Measurements from ENCODE around the gene RAB4A. TPM values are rescaled to one million over a fixed set of nuclear protein-coding genes. Genes with fewer than 3 reads are reported as not detected.

Gene RAB4A
- total and polyA plus RNA-seq, 2 of the 4 experiments (the other 2 are of a cell fraction) = 25.6 to 26.2 TPM

DNA sequence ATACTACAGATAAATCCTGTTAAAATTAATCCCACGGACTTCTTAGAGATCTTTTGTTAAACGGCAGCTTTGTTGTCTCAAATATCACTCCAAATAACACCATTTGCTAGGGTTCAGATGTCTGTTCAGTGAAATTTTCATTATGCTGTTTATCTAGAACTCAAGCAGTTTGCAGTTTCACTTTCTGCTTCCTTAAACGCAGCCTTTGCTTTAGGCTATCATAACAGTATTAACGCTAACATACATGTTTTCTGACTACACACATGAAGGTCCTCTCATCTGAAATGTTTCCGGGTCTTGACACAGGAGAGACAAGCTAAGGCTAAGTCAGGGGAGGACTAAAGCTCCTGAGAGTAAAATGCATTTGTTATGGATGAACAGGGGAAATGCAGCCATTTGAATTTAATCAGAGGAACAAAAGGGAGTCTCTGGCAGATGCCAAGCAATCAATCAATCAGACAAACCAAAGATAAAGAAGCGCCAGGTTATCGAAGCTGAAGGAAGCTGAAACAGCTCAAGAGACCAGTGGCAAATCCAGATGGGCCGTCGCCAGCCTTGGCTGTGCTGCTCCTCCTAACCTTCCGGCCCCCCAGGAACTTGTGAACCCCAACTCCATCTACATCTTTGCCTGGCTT is 55.1 kb downstream of the RAB4A start:
- POLR2A ChIA-PET (ENCODE audit: unreplicated experiment) = no interaction called here
- in situ Hi-C loops (cut with MboI; ENCODE audit: low sequenced_read_pairs) = no loop called here

More for the DNA sequence above, 55.1 kb downstream of the RAB4A start:
- BruUV-seq (replicated peaks) = no TSS peak
- ATAC-seq (ENCODE audit: low read depth) = peak; percentile 38; the same call in 1 of the 2 replicates
- Histone ChIP-seq H3K27me3 (ENCODE audit: control insufficient read depth, insufficient read depth, low read length) (no peaks in the 10 kb centered on the region), H2BK5ac (ENCODE audit: low read depth, low read length, poor library complexity, severe bottlenecking) (no peak overlapping the region), H3K14ac (replicated peaks; ENCODE audit: low read depth, low read length) (no peak overlapping the region), H2AK5ac (ENCODE audit: low read depth, low read length) (no peak overlapping the region), H3K23ac (ENCODE audit: low read depth, low read length) (no peak overlapping the region), H2AFZ (replicated peaks; ENCODE audit: low read length, poor library complexity) (no peak overlapping the region), H3K79me1 (ENCODE audit: low read depth in 1 of 2, low read length in 2 of 2) (peaks cover 2 to 6% of the 10 kb centered on the region in 2 experiments; a peak in 1 of 4 replicates), H3K9me1 (ENCODE audit: insufficient read depth, low read length) (no peaks in the 10 kb centered on the region), H2BK120ac (ENCODE audit: low read depth, low read length) (no peak overlapping the region), H3K9ac (ENCODE audit: low read depth, low read length) (no peak overlapping the region; the same call in 1 of the 2 replicates), H3K4ac (ENCODE audit: low read depth, low read length) (no peak overlapping the region), H2BK15ac (ENCODE audit: low read depth, low read length) (no peak overlapping the region), H2AK9ac (replicated peaks; ENCODE audit: low read depth, low read length, poor library complexity) (no peak overlapping the region), H4K91ac (ENCODE audit: insufficient read depth, low read depth, low read length) (no peak overlapping the region), H4K8ac (ENCODE audit: low read depth in 2 of 2, low read length in 2 of 2) (peak overlapping the region in 1 of 2 experiments; percentile 16; a peak in 2 of 4 replicates), H3K27ac (ENCODE audit: insufficient read depth, low read length) (no peak overlapping the region), H3K9me3 (ENCODE audit: control insufficient read depth, insufficient read depth, low read length) (no peaks in the 10 kb centered on the region), H3K56ac (ENCODE audit: extremely low read depth, insufficient read depth, low read length) (no peak overlapping the region), H4K20me1 (ENCODE audit: insufficient read depth, low read length) (no peaks in the 10 kb centered on the region), H3K36me3 (ENCODE audit: control insufficient read depth, insufficient read depth, low read length) (peaks cover 11% of the 10 kb centered on the region), H3K4me3 (ENCODE audit: insufficient read depth, low read depth, low read length) (peak overlapping the region; percentile 24; the same call in 1 of the 2 replicates), H2BK20ac (ENCODE audit: low read depth, low read length) (no peak overlapping the region), H3K4me1 (ENCODE audit: control insufficient read depth, insufficient read depth, low read length) (peaks cover 7% of the 10 kb centered on the region), H3K18ac (ENCODE audit: low read depth, low read length) (peak overlapping the region; percentile 60; the same call in 1 of the 2 replicates), H4K5ac (ENCODE audit: low read depth, low read length) (no peak overlapping the region), H3K4me2 (ENCODE audit: low read depth, low read length) (peak overlapping the region; percentile 89)
- CTCF ChIA-PET = interaction anchor here (0.9 kb wide), 1 partner anchor 12 kb away, joined by 3 read pairs; no protein-coding TSS in a partner anchor
- TF ChIP-seq MAFK (IDR thresholded peaks at IDR 0.05; ENCODE audit: low read depth, low read length) (no peak), MXI1 (IDR thresholded peaks at IDR 0.05; ENCODE audit: borderline replicate concordance, low read depth, low read length) (no peak), CHD1 (IDR thresholded peaks at IDR 0.05; ENCODE audit: low read depth, low read length) (no peak), SMC3 (IDR thresholded peaks at IDR 0.05; ENCODE audit: low read depth, low read length) (no peak), CEBPB (IDR thresholded peaks at IDR 0.05; ENCODE audit: low read depth, low read length) (no peak), RCOR1 (IDR thresholded peaks at IDR 0.05; ENCODE audit: insufficient replicate concordance, low read length) (no peak), NFE2L2 (IDR thresholded peaks at IDR 0.05; ENCODE audit: low read depth, low read length) (no peak), MAZ (IDR thresholded peaks at IDR 0.05; ENCODE audit: borderline replicate concordance, low read depth, low read length) (no peak), POLR2A (IDR thresholded peaks at IDR 0.05; ENCODE audit: low read depth, low read length) (no peak), FOS (IDR thresholded peaks at IDR 0.05; ENCODE audit: low read depth, low read length) (no peak), RFX5 (IDR thresholded peaks at IDR 0.05; ENCODE audit: low read depth, low read length) (no peak)
- TF ChIP-seq, protein P1, sequence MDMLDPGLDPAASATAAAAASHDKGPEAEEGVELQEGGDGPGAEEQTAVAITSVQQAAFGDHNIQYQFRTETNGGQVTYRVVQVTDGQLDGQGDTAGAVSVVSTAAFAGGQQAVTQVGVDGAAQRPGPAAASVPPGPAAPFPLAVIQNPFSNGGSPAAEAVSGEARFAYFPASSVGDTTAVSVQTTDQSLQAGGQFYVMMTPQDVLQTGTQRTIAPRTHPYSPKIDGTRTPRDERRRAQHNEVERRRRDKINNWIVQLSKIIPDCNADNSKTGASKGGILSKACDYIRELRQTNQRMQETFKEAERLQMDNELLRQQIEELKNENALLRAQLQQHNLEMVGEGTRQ (IDR thresholded peaks at IDR 0.05; ENCODE audit: low read depth, low read length) = no peak
- TF ChIP-seq, protein P2, sequence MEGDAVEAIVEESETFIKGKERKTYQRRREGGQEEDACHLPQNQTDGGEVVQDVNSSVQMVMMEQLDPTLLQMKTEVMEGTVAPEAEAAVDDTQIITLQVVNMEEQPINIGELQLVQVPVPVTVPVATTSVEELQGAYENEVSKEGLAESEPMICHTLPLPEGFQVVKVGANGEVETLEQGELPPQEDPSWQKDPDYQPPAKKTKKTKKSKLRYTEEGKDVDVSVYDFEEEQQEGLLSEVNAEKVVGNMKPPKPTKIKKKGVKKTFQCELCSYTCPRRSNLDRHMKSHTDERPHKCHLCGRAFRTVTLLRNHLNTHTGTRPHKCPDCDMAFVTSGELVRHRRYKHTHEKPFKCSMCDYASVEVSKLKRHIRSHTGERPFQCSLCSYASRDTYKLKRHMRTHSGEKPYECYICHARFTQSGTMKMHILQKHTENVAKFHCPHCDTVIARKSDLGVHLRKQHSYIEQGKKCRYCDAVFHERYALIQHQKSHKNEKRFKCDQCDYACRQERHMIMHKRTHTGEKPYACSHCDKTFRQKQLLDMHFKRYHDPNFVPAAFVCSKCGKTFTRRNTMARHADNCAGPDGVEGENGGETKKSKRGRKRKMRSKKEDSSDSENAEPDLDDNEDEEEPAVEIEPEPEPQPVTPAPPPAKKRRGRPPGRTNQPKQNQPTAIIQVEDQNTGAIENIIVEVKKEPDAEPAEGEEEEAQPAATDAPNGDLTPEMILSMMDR (conservative IDR thresholded peaks at IDR 0.05; ENCODE audit: low read depth, low read length) = no peak
- intact Hi-C loops (cut with micrococcal nuclease) (no loop called here), dilution Hi-C loops (cut with HindIII; ENCODE audit: low sequenced_read_pairs, unreplicated experiment) (no loop called here)
- no peak for DNase-seq
- WGBS, 2 experiments (ENCODE audit: extremely low coverage in 2 of 2, insufficient read length in 1 of 2) = 60% methylated on average over 1 of the region's 10 CpGs; no CpG with 5 or more reads in 1 of the 2 experiments

Measured in IMR-90 (cell line).